ENCODE results near the gene CHPF.

CHPF gene

DNA sequence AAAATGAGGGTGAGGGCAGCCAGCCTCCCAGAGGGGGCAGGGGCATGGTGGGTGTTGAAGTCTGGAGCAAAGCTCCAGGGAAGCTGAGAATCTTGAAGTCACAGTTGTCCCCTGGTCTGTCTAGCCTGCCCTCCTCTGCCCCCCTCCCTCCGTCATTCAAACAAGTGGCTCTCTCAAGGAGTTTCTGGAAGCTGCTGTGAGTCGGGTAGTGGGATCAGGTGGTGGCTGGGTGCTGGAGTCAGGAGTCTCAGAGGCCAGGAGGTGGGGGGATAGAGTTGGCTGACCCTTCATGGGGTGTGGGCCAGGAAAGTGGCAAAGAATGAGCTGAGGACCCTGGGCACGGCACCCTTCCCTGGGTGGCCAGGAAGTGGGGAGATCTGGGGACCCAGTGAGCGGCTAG, 29.8 kb downstream of the CHPF start:
- DNase-seq (ENCODE audit: low spot score): no peak

DNA sequence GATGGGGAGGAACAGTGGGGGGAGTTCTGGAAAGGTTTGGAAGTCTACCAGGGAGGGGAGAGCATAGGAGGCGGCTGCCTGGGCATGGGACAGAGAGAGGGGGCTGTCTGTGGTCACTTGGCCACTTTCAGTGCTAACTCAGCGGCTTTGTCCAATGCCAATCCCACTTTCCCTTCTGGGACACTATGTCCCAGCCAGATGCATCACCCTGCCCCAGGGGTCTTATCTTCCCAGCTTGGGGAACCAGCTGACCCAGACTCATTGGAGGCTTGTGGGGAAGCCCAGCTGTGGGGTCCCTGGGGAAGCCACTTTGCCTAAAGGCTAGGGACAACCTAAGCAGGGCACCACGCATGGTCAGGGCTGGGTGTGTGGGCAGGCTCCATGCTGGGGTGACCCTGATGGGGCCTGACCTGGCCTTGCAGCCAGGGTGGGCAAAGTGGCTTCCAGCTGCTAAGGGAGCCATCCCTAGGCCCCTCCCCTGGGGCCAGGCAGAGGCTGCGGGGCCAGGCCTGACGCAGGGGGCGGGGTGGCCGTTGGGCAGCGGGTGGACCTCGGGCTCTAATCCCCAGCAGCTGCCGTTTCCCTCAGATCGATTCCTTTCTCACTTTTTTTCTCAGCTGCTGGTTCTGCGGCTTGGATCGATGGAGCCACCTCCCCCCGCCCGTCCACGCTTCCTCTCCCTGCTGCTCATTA, 30.9 kb downstream of the CHPF start:
- DNase-seq (ENCODE audit: low spot score): no peak

DNA sequence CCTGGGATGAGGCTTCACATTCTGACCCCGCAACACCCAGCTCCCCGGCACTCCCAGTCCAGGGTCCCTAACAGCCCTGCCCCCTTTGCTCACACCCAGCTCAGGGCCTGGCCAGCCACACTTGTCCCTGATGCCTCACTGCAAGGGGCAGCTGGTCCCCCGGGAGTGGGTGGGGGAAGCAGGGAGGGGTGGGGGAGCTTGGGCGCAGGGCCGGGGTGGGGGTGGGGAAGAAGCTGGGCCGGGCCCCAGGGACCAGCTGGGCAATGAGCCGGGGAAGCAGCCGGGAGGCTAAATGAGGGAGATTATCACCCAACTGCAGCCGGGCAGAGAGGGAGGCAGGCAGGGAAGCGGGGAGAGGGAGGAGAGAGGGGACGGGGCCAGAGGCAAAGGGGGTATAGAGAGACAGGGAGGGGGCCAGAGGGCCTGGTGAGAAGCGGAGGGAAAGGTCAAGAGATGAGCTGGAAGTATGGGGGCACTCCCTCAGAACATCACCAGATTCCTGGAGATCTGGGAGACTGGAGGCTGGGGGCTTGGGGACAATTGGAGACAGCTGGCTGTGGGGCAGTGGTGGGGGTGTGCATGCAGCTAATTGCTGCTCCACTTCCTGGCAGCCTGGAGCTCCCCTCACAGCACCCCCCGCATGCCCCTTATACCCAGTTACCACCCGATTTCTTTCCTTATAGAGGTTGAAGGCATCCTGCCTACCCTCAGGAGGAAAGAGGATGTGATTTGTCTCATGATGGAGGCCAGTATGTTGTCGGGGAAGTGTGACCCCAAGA, 31.9 kb downstream of the CHPF start:
- no peak for DNase-seq (ENCODE audit: low spot score)

DNA sequence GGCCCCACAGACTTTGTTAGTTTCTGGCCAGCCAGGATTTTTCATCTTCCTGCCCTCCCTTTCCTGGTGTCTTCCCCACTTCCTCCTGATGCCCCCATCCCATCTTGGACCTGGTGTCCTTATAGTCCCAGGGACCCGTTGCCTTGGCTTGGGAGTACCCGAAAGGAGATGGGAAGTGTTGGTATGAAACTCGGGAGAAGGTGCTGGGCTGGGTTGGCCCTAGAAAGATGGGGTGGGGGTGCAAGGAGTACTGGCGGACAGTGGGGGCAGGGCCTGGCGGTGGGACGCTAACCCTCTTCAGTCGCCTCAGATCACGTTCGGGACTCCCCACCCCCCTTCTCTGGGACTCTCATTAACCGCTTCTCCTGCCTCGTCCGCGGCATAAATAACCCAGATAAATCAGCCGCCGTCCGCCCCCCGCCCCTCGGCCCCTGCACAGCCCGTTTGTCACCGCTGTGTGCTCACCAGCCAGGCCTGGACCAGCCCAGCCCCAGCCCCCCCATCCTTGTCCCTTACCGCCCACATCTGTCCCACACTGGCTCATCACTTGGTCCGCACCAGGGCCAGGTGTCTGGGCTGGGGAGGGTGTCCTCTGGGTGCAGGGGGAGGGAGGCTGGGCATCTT, 33.0 kb downstream of the CHPF start:
- no peak for DNase-seq (ENCODE audit: low spot score)

DNA sequence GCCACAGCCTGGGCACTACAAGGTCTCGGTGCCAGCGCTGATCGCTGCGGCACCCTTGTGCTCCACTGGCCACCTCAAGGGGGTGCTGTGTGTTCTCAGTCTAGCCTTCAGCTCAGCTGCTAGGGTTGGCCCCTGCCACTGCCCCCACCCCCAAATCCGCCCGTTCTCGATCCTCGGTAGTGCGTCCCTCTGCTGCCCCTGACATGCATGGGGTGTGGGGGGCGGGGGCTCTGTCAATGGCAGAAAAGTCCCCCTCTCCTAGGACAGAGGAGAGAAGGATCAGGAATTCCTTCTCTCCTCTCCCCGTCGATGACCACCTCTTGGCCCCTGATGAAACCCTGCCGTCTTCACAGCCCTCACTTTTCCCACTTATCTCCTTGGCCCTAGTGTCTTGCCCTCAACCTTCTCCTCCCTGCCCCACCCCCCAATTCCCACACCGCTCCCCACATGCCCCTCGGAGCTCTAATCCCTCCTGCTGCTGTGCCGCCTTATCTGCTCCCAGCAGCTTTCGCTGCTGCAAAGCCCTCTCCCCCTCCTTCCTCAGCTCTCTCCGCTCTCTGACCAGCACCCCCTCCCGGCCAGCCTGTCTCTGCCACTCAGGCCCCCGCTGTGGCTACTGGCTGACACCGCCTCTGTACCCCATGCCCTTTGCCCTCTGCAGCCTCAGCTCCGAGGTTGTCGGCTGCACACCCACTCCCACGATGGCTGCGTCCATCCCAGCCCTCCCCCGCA, 33.7 kb downstream of the CHPF start:
- DNase-seq (ENCODE audit: low spot score): peak; percentile 79

DNA sequence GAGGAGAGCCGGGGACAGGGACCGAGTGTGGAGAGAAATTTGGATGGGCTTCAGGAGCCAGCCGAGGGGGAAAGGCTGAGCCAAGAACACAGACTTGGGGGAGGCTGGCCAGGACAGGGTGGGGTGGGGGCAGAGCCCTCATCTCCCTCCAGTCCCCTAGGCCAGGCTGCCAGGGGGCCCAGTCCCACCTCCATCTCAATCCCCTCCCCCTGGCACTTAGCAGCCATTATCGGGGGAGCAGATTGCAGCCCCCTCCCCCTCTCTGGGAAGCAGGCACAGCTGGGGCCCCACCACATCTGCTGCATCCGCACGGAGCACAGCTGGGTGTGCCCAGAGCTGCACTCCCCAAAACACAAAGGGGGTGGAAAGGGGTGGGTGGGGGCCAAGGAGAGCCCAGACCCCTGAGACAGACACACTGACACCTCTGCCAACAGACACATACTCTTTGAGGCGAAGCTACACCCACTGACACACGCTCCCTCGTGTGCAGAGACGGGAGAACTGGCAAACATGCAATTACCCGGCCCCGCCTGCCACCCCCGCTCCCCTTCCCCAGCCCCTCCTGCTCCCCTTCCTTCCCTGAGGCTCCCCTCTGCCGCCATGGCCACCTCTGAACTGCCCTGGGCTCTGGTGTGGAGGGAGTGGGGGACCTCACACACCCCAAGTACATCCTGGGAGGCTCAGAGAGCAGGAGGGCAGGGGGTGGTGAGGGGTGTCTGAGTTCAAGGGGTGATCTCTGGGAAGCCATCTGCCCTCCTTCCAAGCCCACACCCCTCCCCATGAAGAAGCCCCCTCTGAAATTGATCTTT, 34.4 kb downstream of the CHPF start:
- no peak for DNase-seq (ENCODE audit: low spot score)

DNA sequence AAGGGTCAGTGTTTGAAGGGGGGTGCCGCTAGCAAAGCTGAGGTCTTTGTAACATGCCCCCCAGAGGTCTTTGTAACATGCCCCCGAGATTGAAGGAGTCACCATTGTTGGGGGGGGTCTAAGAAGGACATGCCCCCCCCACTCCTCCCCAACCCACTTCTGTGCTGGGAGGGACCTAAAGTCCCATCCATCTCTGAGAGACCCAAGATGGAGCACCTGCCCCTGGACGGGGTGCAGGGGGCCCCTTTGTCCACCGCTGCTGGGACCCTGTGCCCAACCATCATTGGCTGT, 35.2 kb downstream of the CHPF start:
- DNase-seq (ENCODE audit: low spot score): no peak

DNA sequence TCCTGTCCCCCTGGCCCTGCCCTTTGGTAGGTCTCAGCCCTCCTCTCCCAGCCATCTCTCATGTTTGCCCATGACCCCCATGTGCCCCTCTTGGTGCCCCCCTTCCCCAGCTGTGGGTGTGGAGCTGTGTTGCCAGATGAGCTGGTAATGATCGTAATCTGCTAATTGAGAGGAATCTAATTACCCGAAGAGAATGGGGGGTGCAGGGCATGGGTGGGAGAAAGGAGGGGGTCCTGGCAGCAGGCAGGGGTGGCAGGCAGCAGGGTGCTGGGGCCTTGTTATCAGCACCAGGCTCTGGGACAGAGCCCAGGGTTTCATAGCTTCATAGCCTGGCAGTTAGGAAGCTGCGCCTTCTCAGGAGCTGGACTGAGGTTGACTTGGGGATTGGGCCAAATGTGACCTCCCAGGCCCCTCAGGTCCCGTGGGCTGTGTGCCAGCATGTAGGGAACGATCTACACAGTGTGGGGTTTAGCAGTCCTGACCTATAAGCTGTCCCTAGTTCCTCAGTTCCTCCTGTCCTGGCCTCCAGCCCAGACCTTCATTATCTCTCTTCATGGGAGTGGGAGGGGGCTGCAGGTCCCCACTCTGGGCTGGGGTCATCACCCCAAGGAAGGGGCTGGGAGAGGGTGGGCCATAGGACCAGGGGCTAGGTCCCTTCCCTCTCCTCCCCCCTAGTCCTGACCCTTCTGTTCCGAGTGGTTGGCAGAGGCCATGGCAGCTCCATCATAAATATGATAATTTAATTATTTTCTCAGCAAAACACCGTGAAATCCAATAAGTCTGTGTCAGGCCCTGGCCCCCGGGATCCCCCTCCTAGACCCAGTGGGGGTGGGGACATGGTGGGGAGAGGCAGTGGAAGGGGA, 35.8 kb downstream of the CHPF start:
- no peak for DNase-seq (ENCODE audit: low spot score)

DNA sequence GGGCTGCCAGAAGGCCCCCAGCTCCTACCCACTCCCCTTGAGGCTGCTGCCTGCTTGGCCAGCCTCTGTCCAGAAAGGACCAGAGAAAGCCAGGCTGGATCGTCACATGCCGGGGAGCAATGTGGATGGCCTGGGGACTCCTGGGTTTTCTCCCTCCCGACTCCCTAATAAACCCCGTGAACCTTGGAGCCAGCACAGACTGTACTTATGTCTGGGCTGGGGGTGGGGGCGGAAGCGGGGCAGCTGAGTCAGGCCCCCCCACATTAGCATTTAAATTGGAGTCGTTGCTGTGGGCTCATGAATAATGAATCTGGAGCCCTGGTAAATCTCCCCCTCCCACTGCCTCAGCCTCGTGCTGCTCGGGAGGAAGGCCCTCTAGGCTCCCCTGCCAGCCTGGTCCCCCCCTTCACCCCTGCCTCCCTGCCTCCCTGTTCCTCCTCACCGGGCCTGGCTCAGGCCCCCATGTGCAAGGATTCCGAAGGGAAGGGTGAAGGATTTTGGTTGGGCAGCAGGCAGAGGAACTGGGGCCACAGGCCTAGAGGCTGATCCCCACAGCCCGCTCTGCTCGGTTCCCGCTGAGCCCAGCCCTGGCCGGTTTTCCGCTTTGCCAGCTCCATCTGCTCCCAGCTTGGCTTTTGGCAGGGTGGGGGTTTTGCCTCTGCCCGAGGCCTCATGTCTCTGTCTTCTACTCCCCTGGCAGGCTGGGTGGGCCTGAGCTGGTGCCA, 36.6 kb downstream of the CHPF start:
- no peak for DNase-seq (ENCODE audit: low spot score)

DNA sequence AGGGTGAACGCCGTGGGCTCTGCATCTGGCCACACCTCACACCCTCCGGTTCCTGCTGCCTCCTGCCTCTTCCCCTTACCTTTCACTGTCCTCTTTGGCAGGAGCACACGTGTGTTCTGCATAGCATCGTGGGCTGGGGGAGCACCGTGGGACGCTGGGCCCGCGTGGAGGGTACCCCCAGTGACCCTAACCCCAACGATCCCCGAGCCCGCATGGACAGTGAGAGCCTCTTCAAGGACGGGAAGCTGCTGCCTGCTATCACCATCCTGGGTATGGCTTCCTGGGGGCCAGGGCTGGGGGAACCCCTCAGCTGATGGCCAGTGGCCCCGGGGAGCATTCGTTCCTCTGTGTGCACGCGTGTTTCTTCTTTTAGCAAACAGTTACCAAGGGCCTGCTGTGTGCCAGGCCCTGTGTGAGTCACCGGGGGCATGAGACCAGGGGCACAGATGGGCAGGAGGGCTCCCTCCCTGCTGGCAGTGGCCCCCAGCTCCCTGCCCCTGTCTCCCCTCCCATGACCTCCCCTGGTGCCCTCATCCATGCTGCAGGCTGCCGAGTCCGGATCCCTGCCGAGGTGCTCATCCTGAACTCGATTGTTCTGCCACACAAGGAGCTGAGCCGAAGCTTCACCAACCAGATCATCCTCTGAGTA, 37.3 kb downstream of the CHPF start:
- no peak for DNase-seq (ENCODE audit: low spot score)

DNA sequence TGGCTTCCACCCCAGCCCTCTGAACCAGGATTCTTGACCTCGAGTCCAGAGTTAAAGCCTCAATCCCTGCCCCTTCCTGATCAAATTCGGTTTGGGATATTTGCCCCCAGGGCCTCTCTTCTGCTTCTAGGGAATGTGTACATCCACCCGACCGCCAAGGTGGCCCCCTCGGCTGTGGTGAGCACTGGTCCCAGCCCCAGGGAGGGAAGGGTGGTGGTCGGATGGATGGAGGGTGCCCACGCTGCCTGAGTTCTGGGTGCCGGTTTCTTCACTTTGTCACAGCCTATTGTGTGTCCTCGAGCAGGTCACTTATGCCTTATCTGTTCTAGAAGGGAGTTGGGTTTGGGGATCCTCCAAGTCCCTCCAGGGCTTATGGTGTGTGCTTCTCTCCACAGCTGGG, 38.0 kb downstream of the CHPF start:
- DNase-seq (ENCODE audit: low spot score): no peak

DNA sequence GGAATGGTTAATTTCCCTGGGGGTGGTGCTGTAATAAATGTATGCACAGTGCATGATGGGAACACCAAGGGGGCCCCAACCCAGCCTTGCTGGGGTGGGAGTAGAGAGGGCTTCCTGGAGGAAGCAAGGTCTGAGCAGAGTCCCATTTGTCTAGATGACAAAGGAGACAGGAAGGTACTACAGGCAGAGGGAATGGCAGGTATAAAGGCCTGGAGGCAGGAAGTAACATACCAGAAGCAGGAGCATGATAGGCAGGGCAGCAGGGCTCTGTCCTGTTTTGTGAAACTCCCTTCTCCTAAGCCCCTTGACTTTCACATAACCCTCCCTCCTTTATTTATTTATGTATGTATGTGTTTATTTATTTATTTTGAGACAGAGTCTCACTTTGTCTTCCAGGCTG, 41.0 kb downstream of the CHPF start:
- DNase-seq (ENCODE audit: low spot score): no peak

DNA sequence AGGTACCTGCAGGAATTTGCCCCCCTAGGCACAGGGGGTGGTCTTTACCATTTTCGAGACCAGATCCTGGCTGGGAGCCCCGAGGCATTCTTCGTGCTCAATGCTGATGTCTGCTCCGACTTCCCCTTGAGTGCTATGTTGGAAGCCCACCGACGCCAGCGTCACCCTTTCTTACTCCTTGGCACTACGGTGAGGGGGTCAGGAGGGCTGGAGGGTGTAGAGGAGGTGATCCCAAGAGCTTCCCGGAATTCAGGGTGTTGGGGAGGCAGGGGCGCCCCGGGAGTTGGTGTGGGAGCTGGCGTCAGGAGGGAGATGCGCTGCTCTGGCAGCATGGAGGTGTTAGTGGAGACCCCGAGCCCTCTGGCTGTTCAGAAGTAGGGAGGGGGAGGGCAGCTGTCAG, 41.8 kb downstream of the CHPF start:
- DNase-seq (ENCODE audit: low spot score): no peak

DNA sequence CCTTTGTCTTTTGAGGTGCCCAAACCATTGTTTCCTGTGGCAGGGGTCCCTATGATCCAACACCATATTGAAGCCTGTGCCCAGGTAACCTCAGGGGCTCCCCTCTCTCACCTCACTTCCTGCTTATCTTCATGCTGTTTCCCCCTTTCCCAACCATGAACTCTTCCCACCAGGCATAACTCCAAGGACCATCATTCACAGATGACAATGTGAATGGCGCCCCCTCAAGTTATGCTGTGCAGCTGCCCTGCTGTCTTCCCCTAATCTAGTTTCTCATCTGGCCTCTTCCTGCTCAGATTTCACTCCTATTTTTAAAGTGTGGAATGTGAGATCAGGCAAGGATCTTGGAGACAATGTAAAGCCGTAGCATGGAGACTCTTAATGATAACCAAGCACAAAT, 43.5 kb downstream of the CHPF start:
- DNase-seq (ENCODE audit: low spot score): no peak

DNA sequence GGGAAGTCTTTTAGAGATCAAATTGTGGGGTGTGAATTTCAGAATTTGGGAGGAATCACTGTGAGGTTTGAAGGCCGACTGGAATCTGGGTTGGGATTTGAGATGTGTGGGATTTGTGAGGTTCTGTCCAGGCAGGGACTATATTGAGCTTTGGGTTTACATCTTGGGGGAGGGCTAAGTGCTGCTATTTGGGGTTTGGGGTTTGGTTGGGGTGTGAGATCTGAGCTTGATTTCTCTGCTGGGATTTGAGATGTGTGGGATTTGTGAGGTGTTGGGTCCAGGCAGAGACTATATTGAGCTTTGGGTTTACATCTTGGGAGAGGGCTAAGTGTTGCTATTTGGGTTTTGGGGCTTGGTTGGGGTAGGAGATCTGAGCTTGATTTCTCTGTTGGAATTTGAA, 44.1 kb downstream of the CHPF start:
- DNase-seq (ENCODE audit: low spot score): no peak

DNA sequence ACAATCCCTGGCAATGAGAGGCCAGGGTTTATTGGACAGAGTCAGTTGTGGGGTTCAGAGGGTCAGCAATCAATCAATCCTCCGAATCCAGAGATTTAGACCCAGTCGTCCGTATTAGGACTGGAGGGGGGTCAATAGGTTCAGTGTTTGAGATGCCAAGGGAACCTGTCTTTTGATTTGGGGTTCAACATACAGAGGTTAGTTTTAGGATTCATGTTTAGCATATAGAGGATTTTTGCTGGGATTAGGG, 44.6 kb downstream of the CHPF start:
- DNase-seq (ENCODE audit: low spot score): no peak

DNA sequence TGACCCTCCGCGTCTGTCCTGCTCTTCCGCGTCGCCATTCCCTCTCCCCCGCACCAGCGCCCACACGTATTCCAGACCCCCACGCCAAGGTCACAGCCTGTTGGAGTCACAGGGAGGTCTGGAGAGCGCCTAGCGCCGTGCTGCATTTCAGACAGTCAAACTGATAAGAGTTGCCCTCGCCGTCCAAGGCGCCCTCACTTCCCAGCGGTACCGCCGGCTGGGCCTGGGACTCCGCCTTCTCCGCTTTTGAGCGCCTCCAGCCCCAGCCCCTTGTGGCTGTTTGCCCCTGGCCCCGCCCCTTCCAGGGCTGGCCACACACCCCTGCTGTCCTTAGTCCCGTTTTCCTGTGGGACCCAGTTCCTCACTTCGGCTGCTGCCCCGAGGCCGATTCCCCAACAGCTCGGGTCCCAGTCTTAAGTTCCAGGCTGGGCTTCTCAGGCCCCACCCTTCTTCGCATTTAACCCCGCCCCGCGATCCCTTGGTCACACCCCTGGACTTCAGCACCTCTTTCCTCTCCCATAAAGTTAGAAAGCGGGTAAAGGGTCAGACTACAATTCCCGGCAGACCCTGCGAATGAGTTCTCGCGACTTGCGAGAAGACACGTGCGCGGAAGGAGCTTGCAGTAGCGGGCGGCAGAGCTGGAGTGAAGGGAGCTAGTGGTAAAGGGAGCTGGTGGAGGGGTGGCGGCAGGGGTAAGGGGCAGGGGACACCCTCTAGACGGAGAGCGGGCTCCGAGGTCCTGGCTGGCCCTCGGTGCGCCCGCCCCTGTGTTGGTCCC, 45.1 kb downstream of the CHPF start, which contains the start of gene GMPPA:
GMPPA (plus strand) TSS at position 612 of the 778 bp plus-strand sequence. CDS start 1,085 bp downstream, outside the sequence.
- peak; percentile 97 for DNase-seq (ENCODE audit: low spot score)

DNA sequence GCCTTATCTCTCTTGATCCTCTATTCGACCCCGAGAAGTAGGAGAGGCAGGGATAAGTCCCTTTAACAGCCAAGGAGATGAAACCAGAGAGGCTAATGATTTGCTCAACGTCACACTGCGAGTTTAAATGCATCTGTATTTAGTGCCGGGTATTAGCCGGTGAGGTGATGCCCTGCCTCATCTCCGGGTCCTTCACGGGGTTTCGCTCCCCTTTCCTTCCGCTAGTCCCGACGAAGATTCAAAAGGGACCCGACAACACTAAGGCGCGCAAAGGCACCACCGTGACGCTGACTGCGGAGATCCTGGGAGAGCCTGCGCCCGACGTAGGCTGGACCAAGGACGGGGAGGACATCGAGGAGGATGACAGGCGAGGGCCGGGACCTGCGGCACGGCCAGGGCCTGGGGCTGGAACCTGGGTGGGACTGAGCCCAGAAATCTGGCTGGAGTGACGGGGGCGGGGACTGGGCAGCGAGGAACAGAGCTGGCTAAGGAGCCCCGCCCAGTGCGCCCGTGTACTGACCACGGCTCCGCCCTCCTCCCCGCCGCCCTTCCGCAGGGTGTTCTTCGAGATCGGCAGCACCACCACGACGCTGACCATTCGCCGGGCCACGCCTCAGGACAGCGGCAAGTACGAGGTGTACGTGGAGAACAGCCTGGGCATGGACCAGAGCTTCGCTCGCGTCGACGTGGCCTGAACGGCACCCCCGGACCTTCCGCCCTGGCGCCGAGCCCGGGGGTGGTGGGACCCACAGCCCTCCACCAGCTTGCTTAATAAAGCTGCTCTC, 45.9 kb downstream of the CHPF start:
- peak; percentile 82 for DNase-seq (ENCODE audit: low spot score)
